Measurements from ENCODE around the gene CORO7.
A peak's percentile ranks its signal among the peaks of the same experiment; 100 is the strongest.

The CORO7 gene

DNA sequence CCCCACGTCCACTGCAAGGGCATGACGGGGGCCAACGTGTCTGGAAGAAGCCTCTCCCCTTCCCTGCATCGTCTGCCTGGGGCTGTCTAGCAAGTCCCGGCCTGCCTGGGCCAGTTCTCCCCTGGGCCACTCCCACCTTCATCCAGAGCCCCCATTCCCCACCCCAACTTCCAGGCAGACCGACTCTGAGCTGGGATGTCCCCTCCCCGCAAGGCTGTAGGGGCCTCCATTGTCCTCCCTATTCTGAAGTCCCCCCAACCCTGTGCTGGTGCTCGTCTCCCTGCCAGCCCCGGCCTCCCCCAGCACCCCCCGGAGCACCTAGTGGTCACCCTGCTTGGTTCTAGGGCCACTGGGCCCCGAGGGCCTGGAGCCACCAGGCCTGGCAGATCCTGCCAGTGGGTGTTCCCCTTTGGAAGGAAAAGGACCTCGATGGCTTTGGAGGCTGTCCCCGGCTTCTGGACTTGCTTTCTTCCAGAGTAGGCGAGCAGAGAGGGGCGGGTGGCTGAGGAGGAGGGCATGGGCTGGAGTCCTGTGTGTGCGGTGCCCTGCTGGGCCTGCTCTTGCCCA is 95.7 kb downstream of the CORO7 start:
- in situ Hi-C loops (cut with HindIII; ENCODE audit: low sequenced_read_pairs) = no loop called here
- no peak overlapping the region for H3K4me3 ChIP-seq (ENCODE audit: low read depth, low read length)
- TF ChIP-seq, protein P1, sequence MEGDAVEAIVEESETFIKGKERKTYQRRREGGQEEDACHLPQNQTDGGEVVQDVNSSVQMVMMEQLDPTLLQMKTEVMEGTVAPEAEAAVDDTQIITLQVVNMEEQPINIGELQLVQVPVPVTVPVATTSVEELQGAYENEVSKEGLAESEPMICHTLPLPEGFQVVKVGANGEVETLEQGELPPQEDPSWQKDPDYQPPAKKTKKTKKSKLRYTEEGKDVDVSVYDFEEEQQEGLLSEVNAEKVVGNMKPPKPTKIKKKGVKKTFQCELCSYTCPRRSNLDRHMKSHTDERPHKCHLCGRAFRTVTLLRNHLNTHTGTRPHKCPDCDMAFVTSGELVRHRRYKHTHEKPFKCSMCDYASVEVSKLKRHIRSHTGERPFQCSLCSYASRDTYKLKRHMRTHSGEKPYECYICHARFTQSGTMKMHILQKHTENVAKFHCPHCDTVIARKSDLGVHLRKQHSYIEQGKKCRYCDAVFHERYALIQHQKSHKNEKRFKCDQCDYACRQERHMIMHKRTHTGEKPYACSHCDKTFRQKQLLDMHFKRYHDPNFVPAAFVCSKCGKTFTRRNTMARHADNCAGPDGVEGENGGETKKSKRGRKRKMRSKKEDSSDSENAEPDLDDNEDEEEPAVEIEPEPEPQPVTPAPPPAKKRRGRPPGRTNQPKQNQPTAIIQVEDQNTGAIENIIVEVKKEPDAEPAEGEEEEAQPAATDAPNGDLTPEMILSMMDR (IDR thresholded peaks at IDR 0.05; ENCODE audit: low read depth, low read length) = no peak
- DNase-seq (ENCODE audit: low read depth, low spot score) = no peak

DNA sequence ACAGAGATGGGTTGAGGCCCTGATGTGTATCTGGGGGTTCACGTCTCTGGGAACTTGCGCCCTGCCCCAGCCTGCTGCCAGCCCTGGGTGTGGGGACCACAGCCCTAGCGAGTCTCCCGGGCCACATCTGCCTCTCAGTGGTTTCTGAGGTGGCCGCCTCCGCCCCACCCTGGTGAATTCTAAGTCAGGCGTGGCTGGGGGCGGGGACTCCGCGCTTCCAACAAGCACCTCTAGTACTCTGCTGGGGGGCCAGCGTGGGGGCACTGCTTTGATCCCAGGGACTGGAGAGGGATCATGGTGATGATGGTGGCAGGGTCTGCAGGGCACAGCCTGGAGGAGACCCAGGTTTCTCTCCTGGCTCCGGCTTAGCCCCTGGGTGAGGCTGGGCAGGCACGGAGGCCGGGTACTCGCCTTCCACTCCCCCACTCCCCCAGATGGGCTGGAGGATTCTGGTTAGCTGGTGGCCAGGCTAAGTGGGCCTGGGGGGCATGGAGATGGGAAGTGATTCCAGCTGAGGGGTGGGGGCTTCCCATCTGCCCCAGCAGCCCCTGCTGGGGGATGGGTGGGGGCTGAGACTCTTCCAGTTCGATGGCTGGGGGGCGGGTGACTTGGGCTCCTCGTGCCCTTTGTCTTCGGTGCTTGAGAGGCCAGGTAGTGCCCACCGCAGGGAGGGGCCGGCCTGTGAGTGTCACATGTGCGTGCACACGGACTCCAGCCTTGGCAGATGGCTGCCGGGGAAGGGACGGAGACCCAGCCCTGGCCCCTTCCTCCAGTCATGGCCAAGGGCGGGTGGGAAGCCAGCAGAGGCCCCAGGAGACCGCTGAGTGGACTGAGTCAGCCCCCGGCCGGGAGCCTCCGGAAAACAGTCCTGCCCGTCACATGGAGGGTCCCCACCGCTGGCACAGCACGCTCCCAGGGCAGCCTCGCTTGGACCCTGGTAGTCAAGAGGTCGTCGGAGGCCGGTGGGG is 96.7 kb downstream of the CORO7 start:
- TF ChIP-seq, protein P1 (IDR thresholded peaks at IDR 0.05; ENCODE audit: low read depth, low read length) = no peak
- in situ Hi-C loops (cut with HindIII; ENCODE audit: low sequenced_read_pairs) = no loop called here
- no peak for DNase-seq (ENCODE audit: low read depth, low spot score)
- no peak overlapping the region for H3K4me3 ChIP-seq (ENCODE audit: low read depth, low read length)

DNA sequence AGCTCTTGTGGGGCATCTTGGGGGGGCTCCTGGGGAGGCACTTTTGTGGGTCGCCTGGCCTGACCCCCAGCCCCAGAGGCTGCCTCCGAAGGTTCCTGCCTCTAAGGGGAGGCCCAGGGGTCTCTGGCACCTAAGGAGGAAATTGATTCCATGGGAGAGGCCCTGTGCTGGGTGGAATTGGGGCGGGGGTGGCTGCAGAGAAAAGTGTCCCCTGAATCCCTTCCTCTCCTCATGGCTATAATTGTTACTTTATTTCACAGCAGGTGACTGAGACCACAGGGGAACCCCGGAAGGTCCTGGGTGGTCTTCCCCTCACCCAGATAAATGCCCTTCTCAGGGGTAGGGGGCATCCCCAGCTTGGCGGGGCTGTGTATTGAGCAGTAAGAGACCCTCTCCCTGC is 97.4 kb downstream of the CORO7 start:
- no peak overlapping the region for H3K4me3 ChIP-seq (ENCODE audit: low read depth, low read length)
- in situ Hi-C loops (cut with HindIII; ENCODE audit: low sequenced_read_pairs) = no loop called here
- DNase-seq (ENCODE audit: low read depth, low spot score) = no peak
- TF ChIP-seq, protein P1 (IDR thresholded peaks at IDR 0.05; ENCODE audit: low read depth, low read length) = no peak

DNA sequence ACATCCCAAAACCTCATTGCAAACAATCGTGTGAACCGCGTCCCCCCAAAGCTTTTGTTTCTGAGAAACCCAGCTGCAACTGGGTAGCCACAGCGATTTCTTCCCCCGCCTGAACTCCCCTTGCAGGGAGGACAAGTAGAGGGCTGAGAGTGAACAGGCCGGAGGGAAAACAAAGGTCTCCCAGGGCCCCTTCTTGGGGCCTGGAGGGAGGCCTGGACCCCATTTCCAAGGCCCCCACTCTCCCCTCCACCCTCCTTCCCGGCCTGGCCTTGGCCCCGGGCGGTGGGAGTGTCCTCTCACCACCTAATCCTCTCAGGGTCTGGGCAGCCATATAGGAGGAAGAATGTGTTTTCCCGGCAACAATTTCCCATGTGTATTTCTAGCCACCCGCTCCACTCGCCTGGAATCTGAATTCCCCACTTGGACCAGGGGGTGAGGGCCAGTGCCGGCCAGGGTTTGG is 97.9 kb downstream of the CORO7 start:
- peak overlapping the region; percentile 0 for H3K4me3 ChIP-seq (ENCODE audit: low read depth, low read length)
- DNase-seq (ENCODE audit: low read depth, low spot score) = no peak
- TF ChIP-seq, protein P1 (IDR thresholded peaks at IDR 0.05; ENCODE audit: low read depth, low read length) = no peak
- in situ Hi-C loops (cut with HindIII; ENCODE audit: low sequenced_read_pairs) = no loop called here

DNA sequence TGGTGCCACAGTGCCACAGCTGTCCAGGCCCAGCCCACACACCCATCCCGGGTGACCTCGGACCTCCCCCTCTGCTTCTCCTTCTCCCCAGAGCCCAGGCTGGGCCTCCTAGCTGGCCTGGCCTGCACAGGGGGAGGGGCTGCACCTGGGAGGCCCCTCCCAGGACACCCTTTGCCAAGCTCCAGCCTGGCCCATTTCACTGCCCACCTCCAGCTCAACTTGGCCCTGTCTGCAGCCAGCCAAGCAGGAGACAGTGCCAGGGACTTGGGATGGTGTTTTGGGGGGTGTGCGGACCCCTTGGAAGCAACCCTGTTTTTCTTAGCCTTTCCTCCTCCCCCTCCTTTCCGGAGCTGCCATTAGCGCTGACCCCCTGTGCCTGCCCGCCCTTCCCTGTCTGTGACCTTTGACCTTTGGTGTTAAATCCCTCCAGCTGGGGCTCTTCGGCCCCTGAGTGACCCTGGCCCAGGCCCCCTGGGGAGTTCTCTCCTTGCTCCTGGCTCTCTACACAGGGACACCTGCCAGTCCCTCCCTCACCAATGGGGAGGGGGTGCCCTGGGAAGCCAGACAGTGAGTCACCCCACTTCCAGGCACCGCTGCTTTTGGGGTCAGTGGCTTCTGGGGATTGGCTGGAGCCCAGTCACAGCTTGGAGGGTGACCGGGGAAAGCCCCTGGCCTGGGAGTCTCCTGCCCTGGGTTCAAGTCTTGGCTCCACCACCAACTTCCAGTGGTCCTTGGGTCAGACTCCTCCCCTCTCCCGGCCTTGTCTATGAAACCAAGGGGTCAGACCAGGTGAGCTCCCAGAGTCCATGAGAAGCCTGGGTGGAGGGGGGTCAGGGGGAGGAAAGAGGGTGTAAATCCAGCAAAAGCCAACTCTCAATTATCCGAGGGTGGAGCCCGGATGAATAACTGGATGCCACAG is 98.6 kb downstream of the CORO7 start:
- H3K4me3 ChIP-seq (ENCODE audit: low read depth, low read length) = peak overlapping the region; percentile 79

More for the DNA sequence above, 98.6 kb downstream of the CORO7 start:
- in situ Hi-C loops (cut with HindIII; ENCODE audit: low sequenced_read_pairs) = no loop called here
- peak; percentile 53 for DNase-seq (ENCODE audit: low read depth, low spot score)
- TF ChIP-seq, protein P1 (IDR thresholded peaks at IDR 0.05; ENCODE audit: low read depth, low read length) = no peak

Data from astrocyte of the spinal cord (primary cell).